Central memory CD8-positive, alpha-beta T cell (primary cell): ENCODE measurements around the gene CMKLR1.

Experiments used
- ATAC-seq: fragments of 150-1000 bp; cut with Tn5 transposase; replicated peaks from 2 replicates; pipeline ENCODE4 v1.10.0; 2022; ENCODE audit warnings: mild to moderate bottlenecking, moderate FRiP score, moderate number of reproducible peaks; ENCODE audit not compliant: poor library complexity, severe bottlenecking; ENCODE audit errors: extremely low read depth
- DNase-seq, 2 donors: peaks; one replicate each; pipeline ENCODE4 v3.0.0; 2021; ENCODE audit warnings: low spot score in 2 of 2
- H3K27ac Mint-ChIP-seq: one replicate; pipeline ENCODE4 v1.8.0; 2022; ENCODE audit warnings: low read depth, mild to moderate bottlenecking, moderate library complexity, mixed read lengths
- H3K27me3 Mint-ChIP-seq: one replicate; pipeline ENCODE4 v1.8.0; 2022; ENCODE audit warnings: mixed read lengths
- H3K36me3 Mint-ChIP-seq: one replicate; pipeline ENCODE4 v1.8.0; 2022; ENCODE audit warnings: mild to moderate bottlenecking, moderate library complexity, mixed read lengths; ENCODE audit not compliant: insufficient read depth
- H3K4me1 Mint-ChIP-seq: one replicate; pipeline ENCODE4 v1.8.0; 2022; ENCODE audit warnings: mixed read lengths
- H3K4me3 Mint-ChIP-seq: one replicate; pipeline ENCODE4 v1.8.0; 2022; ENCODE audit warnings: mild to moderate bottlenecking, moderate library complexity, mixed read lengths
- H3K9me3 Mint-ChIP-seq: one replicate; pipeline ENCODE4 v1.8.0; 2022; ENCODE audit warnings: mixed read lengths

Gene CMKLR1

DNA sequence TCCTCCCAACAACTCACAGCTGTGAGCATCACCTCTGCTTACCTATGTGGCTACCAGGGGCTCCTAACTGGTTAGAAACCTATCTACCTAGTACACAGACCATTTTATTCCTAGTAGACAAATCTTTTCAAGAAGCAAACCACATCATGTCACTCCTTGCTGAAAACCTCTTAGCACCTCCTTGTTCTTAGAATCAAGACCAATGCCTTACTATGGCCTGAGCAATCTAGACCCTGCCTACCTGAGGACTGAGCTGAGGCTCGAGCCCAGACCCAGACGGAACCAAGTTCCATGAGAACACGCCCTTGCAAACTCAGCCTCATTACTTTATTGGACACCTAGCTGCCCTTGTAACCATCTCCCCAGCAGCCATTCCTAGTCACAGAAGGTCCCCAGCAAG is 32.6 kb downstream of the CMKLR1 start:
- peaks cover 1% of the 10 kb centered on the region for H3K36me3 Mint-ChIP-seq
- H3K9me3 Mint-ChIP-seq: no peaks in the 10 kb centered on the region
- H3K4me3 Mint-ChIP-seq: peak overlapping the region; percentile 65
- peak overlapping the region; percentile 74 for H3K27ac Mint-ChIP-seq
- peaks cover 10% of the 10 kb centered on the region for H3K27me3 Mint-ChIP-seq
- DNase-seq (no peak), ATAC-seq (no peak)
- H3K4me1 Mint-ChIP-seq: peaks cover 55% of the 10 kb centered on the region

DNA sequence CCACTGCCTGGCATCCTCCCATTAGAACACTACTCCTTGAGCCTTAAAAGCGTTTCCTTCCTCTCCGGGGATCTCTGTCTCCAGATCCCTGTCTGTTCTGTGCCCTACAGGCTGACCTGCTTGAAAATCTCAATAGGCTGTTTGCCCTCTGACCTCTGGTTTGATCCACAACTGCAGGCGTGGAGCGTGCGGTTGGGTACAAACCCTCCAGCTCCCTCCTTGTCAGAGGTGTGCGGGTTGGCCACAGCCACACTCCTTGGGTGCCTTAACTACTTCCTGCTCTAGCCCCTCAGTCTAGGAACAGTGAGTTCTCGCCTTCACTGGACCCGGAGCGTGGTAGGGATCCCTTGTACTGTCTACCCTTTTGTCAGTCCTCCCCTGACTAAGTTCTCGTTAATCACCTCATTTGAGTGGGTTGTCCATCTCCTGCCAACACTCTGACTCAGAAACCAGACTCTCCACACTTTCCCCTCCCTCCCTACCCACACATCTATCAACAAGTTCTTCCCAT is 33.1 kb downstream of the CMKLR1 start:
- Mint-ChIP-seq H3K4me1 (peaks cover 60% of the 10 kb centered on the region), H3K27ac (peak overlapping the region; percentile 74), H3K4me3 (peak overlapping the region; percentile 65), H3K27me3 (peaks cover 10% of the 10 kb centered on the region), H3K9me3 (no peaks in the 10 kb centered on the region), H3K36me3 (peaks cover 4% of the 10 kb centered on the region)
- DNase-seq: no peak
- no peak for ATAC-seq

DNA sequence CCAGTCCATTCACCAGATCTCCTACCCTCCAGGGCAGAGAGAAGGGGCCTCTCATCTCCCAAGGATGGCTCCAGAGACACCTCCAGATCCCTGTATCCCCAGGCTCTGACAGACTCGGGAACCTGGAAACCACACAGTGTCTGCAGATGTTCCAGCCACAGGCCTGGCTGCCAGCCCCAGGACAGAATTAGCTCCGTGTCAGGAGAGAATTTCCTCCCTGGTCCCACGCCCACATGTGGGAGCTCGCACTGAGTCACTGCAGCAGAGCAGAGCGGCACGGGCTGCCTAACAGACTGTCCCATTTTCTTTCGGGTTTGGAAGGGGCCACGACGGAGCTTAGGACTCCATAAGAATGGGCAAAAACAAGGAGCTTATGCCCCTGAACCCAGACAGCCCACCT is 33.6 kb downstream of the CMKLR1 start:
- Mint-ChIP-seq H3K4me3 (no peak overlapping the region), H3K36me3 (peaks cover 5% of the 10 kb centered on the region), H3K9me3 (no peaks in the 10 kb centered on the region), H3K4me1 (peaks cover 61% of the 10 kb centered on the region), H3K27me3 (peaks cover 10% of the 10 kb centered on the region), H3K27ac (peak overlapping the region; percentile 74)
- DNase-seq (no peak), ATAC-seq (no peak)

DNA sequence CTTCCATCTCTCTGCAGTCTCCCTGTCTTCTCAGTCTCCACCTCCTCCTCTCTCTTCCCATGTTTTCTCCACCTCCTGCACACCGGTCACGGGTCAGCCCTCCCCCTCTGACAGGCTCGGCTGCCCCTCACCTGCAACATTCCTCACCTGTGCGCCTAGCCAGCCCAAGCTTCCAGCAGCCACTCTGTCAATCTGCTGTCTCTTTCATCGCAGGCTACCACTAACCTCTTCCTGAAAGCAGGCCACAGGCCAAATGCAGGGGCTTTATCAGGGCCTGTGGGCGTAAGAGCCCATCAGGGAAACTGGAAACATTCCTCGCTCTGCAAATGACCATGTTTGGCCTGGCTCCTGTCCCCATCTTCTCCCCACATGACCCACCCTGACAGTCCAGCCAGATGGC is 34.5 kb downstream of the CMKLR1 start:
- ATAC-seq (no peak), DNase-seq (no peak)
- peak overlapping the region; percentile 10 for H3K4me3 Mint-ChIP-seq
- peaks cover 65% of the 10 kb centered on the region for H3K4me1 Mint-ChIP-seq
- no peaks in the 10 kb centered on the region for H3K9me3 Mint-ChIP-seq
- H3K27me3 Mint-ChIP-seq: peaks cover 10% of the 10 kb centered on the region
- H3K36me3 Mint-ChIP-seq: peaks cover 5% of the 10 kb centered on the region
- H3K27ac Mint-ChIP-seq: peak overlapping the region; percentile 74

DNA sequence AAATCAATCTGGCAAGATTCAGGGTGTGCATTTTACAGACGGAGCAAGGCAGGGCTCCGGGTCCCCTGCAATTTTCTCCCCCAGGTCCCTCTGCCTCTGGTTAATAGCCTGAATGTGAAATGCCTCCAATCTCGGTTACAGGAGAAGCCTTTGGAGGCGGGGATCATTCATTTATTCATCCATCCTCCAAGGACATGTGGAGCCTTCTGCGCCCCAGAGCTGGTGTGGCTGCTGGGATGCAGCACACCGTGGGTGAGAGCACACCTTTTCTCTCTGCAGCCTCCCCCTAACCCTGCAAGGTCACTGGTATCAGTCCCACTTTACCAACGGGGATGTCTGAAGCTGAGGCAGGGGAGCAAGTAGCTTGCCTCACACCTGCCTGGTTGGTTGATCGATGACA is 35.4 kb downstream of the CMKLR1 start:
- H3K27ac Mint-ChIP-seq: peak overlapping the region; percentile 74
- H3K27me3 Mint-ChIP-seq: peaks cover 10% of the 10 kb centered on the region
- DNase-seq (no peak), ATAC-seq (no peak)
- peaks cover 5% of the 10 kb centered on the region for H3K36me3 Mint-ChIP-seq
- no peaks in the 10 kb centered on the region for H3K9me3 Mint-ChIP-seq
- no peak overlapping the region for H3K4me3 Mint-ChIP-seq
- peaks cover 74% of the 10 kb centered on the region for H3K4me1 Mint-ChIP-seq

DNA sequence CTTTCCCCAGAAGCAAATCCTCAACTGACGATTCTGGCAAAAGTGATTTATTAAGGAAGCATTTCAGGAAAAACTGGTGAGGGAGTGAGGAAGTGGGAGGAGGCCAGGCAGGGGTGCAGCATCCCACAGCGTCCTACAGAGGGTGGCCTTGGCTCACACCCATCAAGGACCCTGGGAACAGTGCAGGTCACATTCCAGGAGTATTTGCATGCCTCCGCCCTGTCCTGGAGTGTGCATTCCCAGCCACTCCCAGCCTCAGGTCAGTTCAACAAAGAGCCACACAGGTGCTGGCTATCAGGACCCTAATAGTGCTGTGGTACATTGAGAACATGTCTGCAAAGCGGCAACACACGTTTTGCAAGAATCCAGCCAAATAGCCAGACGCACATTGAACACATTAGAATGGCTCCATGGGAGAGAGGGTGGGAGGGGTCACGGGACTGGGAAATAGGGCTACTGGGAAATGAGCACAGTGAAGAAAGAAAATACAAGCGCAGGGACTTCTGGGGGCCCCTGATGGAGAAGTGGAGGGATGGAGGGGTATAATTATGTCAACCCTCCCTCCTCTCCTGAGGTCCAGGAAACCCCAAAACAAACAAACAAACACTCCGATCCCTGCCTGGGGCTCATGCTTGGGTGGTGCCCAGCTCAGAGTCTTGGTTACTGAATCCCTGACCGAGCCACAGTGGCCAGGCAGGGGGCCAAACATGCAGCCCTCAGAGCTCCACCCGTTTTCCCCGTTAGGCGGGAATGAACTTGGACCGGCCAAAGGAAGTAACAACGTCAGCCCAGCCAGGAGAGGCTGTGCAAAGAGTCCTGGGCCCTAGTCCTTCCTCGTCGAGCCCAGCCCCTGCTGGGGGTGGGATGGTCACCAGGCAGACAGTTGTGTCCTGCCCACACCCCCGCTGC is 36.5 kb downstream of the CMKLR1 start:
- H3K27ac Mint-ChIP-seq: peak overlapping the region; percentile 66
- peaks cover 75% of the 10 kb centered on the region for H3K4me1 Mint-ChIP-seq
- peaks cover 10% of the 10 kb centered on the region for H3K27me3 Mint-ChIP-seq
- H3K36me3 Mint-ChIP-seq: peaks cover 5% of the 10 kb centered on the region
- no peak overlapping the region for H3K4me3 Mint-ChIP-seq
- DNase-seq: no peak
- no peak for ATAC-seq
- H3K9me3 Mint-ChIP-seq: no peaks in the 10 kb centered on the region

DNA sequence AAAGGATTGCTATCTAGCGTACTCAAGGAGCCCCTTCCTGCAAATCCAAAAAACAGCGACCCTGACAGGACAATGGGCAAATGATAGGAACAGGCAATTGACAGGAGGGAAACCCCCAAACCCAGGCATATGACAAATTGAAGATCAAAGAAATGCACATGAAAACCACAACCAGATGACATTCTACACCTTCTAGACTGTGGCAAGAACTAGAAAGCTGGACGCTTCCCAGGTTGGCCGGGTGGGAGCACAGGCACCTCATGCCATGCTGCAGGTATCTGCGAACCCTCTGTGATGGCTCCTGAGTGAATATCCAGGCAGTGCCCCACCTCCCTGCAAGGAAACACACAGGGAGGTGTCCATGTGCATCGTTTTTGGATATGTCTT is 37.1 kb downstream of the CMKLR1 start:
- H3K9me3 Mint-ChIP-seq: no peaks in the 10 kb centered on the region
- no peak for DNase-seq
- H3K36me3 Mint-ChIP-seq: peaks cover 4% of the 10 kb centered on the region
- peaks cover 74% of the 10 kb centered on the region for H3K4me1 Mint-ChIP-seq
- H3K4me3 Mint-ChIP-seq: peak overlapping the region; percentile 46
- peak overlapping the region; percentile 66 for H3K27ac Mint-ChIP-seq
- H3K27me3 Mint-ChIP-seq: peaks cover 10% of the 10 kb centered on the region
- ATAC-seq: peak; percentile 14

DNA sequence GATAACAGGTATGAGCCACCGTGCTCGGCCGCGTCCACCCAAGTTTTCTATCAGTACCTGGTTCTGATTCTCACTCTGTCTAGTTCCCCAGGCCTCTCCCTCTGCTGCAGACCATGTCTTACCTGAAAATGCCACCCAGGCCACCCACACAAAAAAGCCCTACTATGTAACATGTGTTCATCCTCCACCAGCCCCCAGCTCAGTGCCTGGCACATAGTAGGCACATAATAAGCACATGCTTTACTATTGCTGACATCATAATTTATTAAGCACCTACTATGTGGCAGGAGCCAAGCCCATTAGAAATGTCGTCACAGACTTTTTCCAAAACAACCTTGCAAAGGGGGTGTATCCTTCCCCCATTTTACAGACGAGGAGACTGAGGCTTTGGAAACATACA is 37.8 kb downstream of the CMKLR1 start:
- Mint-ChIP-seq H3K4me1 (peaks cover 68% of the 10 kb centered on the region), H3K27me3 (peaks cover 10% of the 10 kb centered on the region), H3K36me3 (peaks cover 4% of the 10 kb centered on the region), H3K4me3 (peak overlapping the region; percentile 46), H3K9me3 (no peaks in the 10 kb centered on the region), H3K27ac (peak overlapping the region; percentile 87)
- ATAC-seq (no peak), DNase-seq (no peak)

DNA sequence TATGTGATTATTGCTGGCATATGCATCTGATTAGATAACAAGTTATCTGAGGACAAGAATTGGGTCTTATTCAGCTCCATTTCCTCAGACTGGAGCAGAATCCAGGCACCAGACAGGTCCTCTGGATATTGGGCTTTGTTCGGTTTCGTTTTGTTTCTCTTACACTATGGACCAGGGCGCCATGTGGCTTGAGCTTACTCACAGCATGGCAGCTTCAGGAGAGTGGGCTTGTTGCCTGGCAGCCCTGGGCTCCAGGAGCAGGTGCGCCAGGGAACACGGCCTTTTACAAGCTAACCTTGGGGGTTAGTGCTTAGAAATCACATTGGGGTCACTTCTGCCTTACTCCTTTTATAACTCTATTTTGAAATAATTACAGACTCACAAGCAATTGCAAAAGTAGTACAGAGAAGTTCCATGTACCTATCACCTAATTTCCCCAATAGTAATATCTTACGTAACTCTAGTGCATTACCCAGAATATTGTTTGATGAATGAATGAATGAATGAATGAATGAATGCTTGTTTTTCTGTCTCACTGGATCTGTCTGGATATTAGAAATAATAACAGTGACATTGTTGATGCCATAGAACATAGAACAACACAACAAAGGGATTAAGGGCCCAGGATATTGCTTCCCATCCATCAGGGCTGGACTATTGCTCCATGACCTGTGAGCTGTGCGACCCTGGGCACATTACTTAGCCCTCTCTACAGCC is 39.0 kb downstream of the CMKLR1 start:
- Mint-ChIP-seq H3K4me1 (peaks cover 70% of the 10 kb centered on the region), H3K27ac (peak overlapping the region; percentile 83), H3K36me3 (peaks cover 4% of the 10 kb centered on the region), H3K4me3 (peak overlapping the region; percentile 46), H3K27me3 (peaks cover 8% of the 10 kb centered on the region), H3K9me3 (no peaks in the 10 kb centered on the region)
- ATAC-seq (no peak), DNase-seq (no peak)

DNA sequence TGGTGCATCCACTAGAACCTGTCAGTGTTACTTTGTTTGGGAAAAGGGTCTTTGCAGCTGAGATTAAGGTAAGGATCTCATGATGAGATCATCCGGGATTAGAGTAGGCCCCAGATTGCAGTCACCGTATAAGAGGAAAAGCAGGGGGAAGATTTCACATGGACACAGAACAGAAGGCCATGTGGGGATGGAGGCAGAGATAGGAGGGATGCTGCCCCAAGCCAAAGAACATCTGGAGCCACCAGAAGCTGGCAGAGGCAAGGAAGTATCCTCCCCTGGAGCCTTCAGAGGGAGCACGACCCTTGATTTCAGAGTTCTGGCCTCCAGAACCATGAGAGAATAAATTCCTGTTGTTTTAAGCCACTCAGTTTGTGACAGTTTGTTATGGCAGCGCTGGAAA is 39.6 kb downstream of the CMKLR1 start:
- Mint-ChIP-seq H3K36me3 (peaks cover 4% of the 10 kb centered on the region), H3K27ac (peak overlapping the region; percentile 83), H3K4me3 (no peak overlapping the region), H3K4me1 (peaks cover 65% of the 10 kb centered on the region), H3K27me3 (peaks cover 2% of the 10 kb centered on the region), H3K9me3 (no peaks in the 10 kb centered on the region)
- no peak for DNase-seq
- ATAC-seq: no peak

DNA sequence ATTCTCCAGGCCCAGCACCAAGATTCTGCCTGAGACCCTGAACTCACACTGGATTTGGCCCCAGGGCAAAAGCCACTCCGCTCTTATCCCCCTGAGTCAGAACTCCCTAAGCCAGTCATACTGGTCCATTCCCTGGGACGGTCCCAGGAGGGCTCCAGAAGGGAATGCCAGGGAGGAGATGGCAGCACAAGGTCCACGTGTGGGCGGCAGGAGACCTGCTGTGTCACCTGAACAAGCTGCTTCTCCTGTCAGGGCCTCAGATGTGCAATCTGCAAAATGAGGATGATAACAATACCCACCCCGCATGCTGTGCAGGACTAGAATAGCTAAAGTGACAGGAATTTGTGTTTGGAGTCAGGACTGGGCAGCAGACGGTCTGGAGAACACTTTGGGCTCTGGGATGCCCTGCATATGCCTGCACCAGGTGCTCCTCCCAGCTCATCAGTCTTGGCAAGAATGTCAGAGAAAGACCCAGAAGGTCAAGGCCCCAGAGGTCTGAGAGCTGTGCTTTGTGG is 40.3 kb downstream of the CMKLR1 start:
- Mint-ChIP-seq H3K27ac (peak overlapping the region; percentile 83), H3K4me3 (no peak overlapping the region), H3K4me1 (peaks cover 62% of the 10 kb centered on the region), H3K36me3 (peaks cover 4% of the 10 kb centered on the region), H3K9me3 (no peaks in the 10 kb centered on the region), H3K27me3 (no peaks in the 10 kb centered on the region)
- DNase-seq (no peak), ATAC-seq (no peak)

DNA sequence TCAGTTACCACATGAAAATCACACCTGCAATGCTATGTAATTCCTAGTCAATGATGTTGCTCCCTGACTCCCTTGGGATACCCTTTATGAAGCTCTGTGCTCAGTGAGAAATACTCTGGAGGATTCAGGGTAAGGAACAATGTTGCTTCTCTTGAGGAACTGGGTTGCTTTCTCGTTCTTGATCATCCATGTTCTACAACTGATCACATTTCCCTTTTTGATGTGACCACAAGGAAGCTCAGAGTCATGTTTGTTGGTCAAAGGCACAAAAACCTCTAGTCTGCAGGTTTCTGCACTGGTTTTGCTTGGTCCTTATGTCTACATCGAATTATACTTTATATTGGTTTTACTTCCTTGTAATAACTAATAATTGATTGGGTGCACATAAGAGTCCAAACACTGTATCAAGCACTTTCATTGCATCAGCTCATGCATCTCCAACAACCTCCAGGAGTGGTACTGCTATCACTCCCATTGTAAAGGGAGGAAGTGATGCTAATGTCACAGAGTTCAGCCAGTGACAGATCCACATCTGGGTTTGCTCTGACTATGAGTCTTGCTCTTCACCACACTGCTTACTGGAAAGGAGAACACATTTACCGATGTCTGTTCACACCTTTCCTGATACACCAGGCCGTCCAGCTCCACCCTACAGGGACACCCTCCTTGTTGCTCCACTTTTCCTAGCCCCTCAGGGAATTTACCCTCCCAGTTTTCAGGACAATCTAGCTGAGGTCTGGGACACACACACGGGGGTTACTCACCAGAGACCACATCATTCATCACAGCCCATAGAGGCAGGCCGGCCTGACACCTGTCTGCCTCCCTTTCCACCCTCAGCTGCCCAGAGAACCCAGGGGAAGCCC is 41.0 kb downstream of the CMKLR1 start:
- Mint-ChIP-seq H3K27ac (peak overlapping the region; percentile 83), H3K4me3 (peak overlapping the region; percentile 12), H3K36me3 (peaks cover 4% of the 10 kb centered on the region), H3K4me1 (peaks cover 65% of the 10 kb centered on the region), H3K9me3 (no peaks in the 10 kb centered on the region), H3K27me3 (no peaks in the 10 kb centered on the region)
- ATAC-seq (no peak), DNase-seq (no peak)
